Measurements from ENCODE around the gene TMC2.
"Not testable (repeated sequence)": the region's sequence is repeated elsewhere in the genome, so short reads cannot be mapped to it uniquely, and the experiment has no call there.

TMC2 gene

GRCh38 chr20:2536560-2536986, at the start of gene TMC2:
TMC2 (plus strand) TSS chr20:2536573; CDS start chr20:2536622, 49 bp downstream.
- no peak for TF ChIP-seq CTCF (IDR thresholded peaks at IDR 0.05)
- Mint-ChIP-seq H3K4me1 (peaks cover 72% of the 10 kb centered on the region), H3K27me3 (ENCODE audit: low read depth, poor library complexity) (peaks cover 47% of the 10 kb centered on the region), H3K27ac (no peak within 1 kb of the TSS), H3K4me3 (peak within 1 kb of the TSS; percentile 2), H3K36me3 (ENCODE audit: low read depth) (no peaks in the 10 kb centered on the region), H3K9me3 (no peaks in the 10 kb centered on the region)
- DNase-seq = no peak

GRCh38 chr20:2502808-2503384, 33.5 kb upstream of the TMC2 start:
- H3K27ac Mint-ChIP-seq; H3K4me1 Mint-ChIP-seq; DNase-seq; H3K27me3 Mint-ChIP-seq (ENCODE audit: low read depth, poor library complexity); H3K4me3 Mint-ChIP-seq: not testable (repeated sequence)
- H3K36me3 Mint-ChIP-seq (ENCODE audit: low read depth) = peaks cover 63% of the 10 kb centered on the region
- peaks cover 45% of the 10 kb centered on the region for H3K9me3 Mint-ChIP-seq

- Mint-ChIP-seq H3K9me3 (peaks cover 45% of the 10 kb centered on the region), H3K4me1 (peaks cover 20% of the 10 kb centered on the region), H3K36me3 (ENCODE audit: low read depth) (peaks cover 48% of the 10 kb centered on the region)
- H3K4me3 Mint-ChIP-seq; H3K27ac Mint-ChIP-seq; DNase-seq; H3K27me3 Mint-ChIP-seq (ENCODE audit: low read depth, poor library complexity): not testable (repeated sequence)
These were observed 31.6 kb upstream of the TMC2 start for GRCh38 chr20:2504803-2505202.

DNA sequence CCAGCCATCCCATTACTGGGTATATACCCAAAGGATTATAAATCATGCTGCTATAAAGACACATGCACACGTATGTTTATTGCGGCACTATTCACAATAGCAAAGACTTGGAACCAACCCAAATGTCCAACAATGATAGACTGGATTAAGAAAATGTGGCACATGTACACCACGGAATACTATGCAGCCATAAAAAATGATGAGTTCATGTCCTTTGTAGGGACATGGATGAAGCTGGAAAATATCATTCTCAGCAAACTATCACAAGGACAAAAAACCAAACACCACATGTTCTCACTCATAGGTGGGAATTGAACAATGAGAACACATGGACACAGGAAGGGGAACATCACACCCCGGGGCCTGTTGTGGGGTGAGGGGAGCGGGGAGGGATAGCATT, 29.9 kb upstream of the TMC2 start:
- Mint-ChIP-seq H3K27me3 (ENCODE audit: low read depth, poor library complexity) (peaks cover 21% of the 10 kb centered on the region), H3K36me3 (ENCODE audit: low read depth) (peaks cover 32% of the 10 kb centered on the region), H3K9me3 (peaks cover 38% of the 10 kb centered on the region), H3K4me1 (peaks cover 24% of the 10 kb centered on the region)
- not testable (repeated sequence) for H3K27ac Mint-ChIP-seq, H3K4me3 Mint-ChIP-seq, DNase-seq

GRCh38 chr20:2507464-2507863, 28.9 kb upstream of the TMC2 start:
- Mint-ChIP-seq H3K4me3 (peak overlapping the region; percentile 97), H3K9me3 (peaks cover 32% of the 10 kb centered on the region), H3K27ac (no peak overlapping the region), H3K4me1 (peaks cover 24% of the 10 kb centered on the region), H3K36me3 (ENCODE audit: low read depth) (peaks cover 25% of the 10 kb centered on the region), H3K27me3 (ENCODE audit: low read depth, poor library complexity) (peaks cover 31% of the 10 kb centered on the region)
- DNase-seq = no peak
- TF ChIP-seq CTCF (IDR thresholded peaks at IDR 0.05) = no peak

- no peak overlapping the region for H3K27ac Mint-ChIP-seq
- DNase-seq = no peak
- H3K9me3 Mint-ChIP-seq = peaks cover 27% of the 10 kb centered on the region
- peaks cover 21% of the 10 kb centered on the region for H3K36me3 Mint-ChIP-seq (ENCODE audit: low read depth)
- peak overlapping the region; percentile 97 for H3K4me3 Mint-ChIP-seq
- no peak for TF ChIP-seq CTCF (IDR thresholded peaks at IDR 0.05)
- H3K27me3 Mint-ChIP-seq (ENCODE audit: low read depth, poor library complexity) = peaks cover 37% of the 10 kb centered on the region
- H3K4me1 Mint-ChIP-seq = peaks cover 24% of the 10 kb centered on the region
These were observed 28.3 kb upstream of the TMC2 start for GRCh38 chr20:2507875-2508630.

GRCh38 chr20:2508631-2509467, 27.5 kb upstream of the TMC2 start, which contains the start of gene ZNF343:
ZNF343 (minus strand) TSS chr20:2508915; CDS start chr20:2493895, 15,020 bp downstream.
- peak within 1 kb of the TSS; percentile 97 for H3K4me3 Mint-ChIP-seq
- peaks cover 45% of the 10 kb centered on the region for H3K27me3 Mint-ChIP-seq (ENCODE audit: low read depth, poor library complexity)
- H3K36me3 Mint-ChIP-seq (ENCODE audit: low read depth) = peaks cover 16% of the 10 kb centered on the region
- peaks cover 24% of the 10 kb centered on the region for H3K4me1 Mint-ChIP-seq
- peak; percentile 73 for DNase-seq
- H3K27ac Mint-ChIP-seq = peak within 1 kb of the TSS; percentile 93
- TF ChIP-seq CTCF (IDR thresholded peaks at IDR 0.05) = no peak
- peaks cover 20% of the 10 kb centered on the region for H3K9me3 Mint-ChIP-seq
